ENCODE results near the gene SNCA.

DNA sequence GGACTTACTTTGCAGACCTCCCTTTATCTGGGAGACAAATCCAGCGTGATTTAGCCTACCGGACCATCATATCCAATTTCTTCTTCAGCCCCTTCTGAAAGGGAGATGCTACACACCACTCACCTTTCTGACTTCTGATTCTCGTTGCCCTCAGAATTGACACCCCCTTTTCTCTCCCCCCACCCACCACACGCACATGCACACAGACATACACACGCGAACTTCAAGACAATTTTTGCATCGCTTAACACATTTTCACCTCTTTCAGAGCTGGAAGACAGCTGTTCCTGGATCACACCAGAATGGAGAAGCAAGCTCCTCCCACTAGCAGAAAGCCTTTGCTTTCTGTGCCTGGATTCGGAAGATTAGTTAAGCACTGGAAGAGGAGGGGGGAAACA is 1.0 kb upstream of the SNCA start:
- no peak for TF ChIP-seq ZFX (IDR thresholded peaks at IDR 0.05; ENCODE audit: borderline replicate concordance)
- TF ChIP-seq, protein P1, sequence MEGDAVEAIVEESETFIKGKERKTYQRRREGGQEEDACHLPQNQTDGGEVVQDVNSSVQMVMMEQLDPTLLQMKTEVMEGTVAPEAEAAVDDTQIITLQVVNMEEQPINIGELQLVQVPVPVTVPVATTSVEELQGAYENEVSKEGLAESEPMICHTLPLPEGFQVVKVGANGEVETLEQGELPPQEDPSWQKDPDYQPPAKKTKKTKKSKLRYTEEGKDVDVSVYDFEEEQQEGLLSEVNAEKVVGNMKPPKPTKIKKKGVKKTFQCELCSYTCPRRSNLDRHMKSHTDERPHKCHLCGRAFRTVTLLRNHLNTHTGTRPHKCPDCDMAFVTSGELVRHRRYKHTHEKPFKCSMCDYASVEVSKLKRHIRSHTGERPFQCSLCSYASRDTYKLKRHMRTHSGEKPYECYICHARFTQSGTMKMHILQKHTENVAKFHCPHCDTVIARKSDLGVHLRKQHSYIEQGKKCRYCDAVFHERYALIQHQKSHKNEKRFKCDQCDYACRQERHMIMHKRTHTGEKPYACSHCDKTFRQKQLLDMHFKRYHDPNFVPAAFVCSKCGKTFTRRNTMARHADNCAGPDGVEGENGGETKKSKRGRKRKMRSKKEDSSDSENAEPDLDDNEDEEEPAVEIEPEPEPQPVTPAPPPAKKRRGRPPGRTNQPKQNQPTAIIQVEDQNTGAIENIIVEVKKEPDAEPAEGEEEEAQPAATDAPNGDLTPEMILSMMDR (IDR thresholded peaks at IDR 0.05): no peak

Measured in 22Rv1 (cell line).